ENCODE measurements around the gene CTNNA2.

GRCh38 chr2:79846878-79847277 lies 334.0 kb downstream of the CTNNA2 start:
- TF ChIP-seq CTCF (IDR thresholded peaks at IDR 0.05; ENCODE audit: borderline replicate concordance, extremely low read depth, low read length, poor library complexity, severe bottlenecking) (no peak), EZH2 (IDR thresholded peaks at IDR 0.05; ENCODE audit: borderline replicate concordance, low read depth, low read length, severe bottlenecking) (no peak)
